Measurements from ENCODE around the gene ZCCHC7. TPM values are rescaled to one million over a fixed set of nuclear protein-coding genes. Genes with fewer than 3 reads are reported as not detected.

ZCCHC7 gene
- total RNA-seq, 4 donors from 2014 or later: 4.8 to 11.2 (median 6.9) TPM

- intact Hi-C loops (cut with DNase I; ENCODE audit: low total_unique reads) (no loop called here), in situ Hi-C loops (cut with MboI; ENCODE audit: low sequenced_read_pairs in 4 of 4) (loop anchor here in 1 of 4 donors (25.0 kb wide), 1 partner anchor 478 kb away; no protein-coding TSS in a partner anchor)
- Histone ChIP-seq H3K27ac (no peak overlapping the region), H3K27me3 (no peaks in the 10 kb centered on the region), H3K4me3 (no peak overlapping the region), H3K9me3 (no peaks in the 10 kb centered on the region), H3K36me3 (no peaks in the 10 kb centered on the region), H3K4me1 (no peaks in the 10 kb centered on the region)
- DNase-seq (no peak), ATAC-seq (no peak)
- TF ChIP-seq CTCF (IDR thresholded peaks at IDR 0.05 in 4 of 5, conservative IDR thresholded peaks at IDR 0.05 in 1 of 5) (no peak), POLR2A (IDR thresholded peaks at IDR 0.05) (no peak)
Measured at GRCh38 chr9:37364751-37365360, 244.5 kb downstream of the ZCCHC7 start.

- in situ Hi-C loops (cut with MboI; ENCODE audit: low sequenced_read_pairs in 4 of 4) (loop anchor here in 1 of 4 donors (25.0 kb wide), 1 partner anchor 482 kb away; no protein-coding TSS in a partner anchor), intact Hi-C loops (cut with DNase I; ENCODE audit: low total_unique reads) (no loop called here)
- H3K27ac ChIP-seq: no peak overlapping the region
- no peak for TF ChIP-seq POLR2A (IDR thresholded peaks at IDR 0.05)
- TF ChIP-seq CTCF (IDR thresholded peaks at IDR 0.05 in 4 of 5, conservative IDR thresholded peaks at IDR 0.05 in 1 of 5): no peak
- H3K4me1 ChIP-seq: no peaks in the 10 kb centered on the region
- H3K9me3 ChIP-seq: no peaks in the 10 kb centered on the region
- no peaks in the 10 kb centered on the region for H3K27me3 ChIP-seq
- ATAC-seq: no peak
- no peak for DNase-seq
- no peak overlapping the region for H3K4me3 ChIP-seq
- no peaks in the 10 kb centered on the region for H3K36me3 ChIP-seq
Measured at GRCh38 chr9:37369671-37370070, 249.3 kb downstream of the ZCCHC7 start.

GRCh38 chr9:37370282-37370681 lies 249.9 kb downstream of the ZCCHC7 start:
- no peak for DNase-seq
- H3K27ac ChIP-seq: no peak overlapping the region
- no peaks in the 10 kb centered on the region for H3K36me3 ChIP-seq
- no peaks in the 10 kb centered on the region for H3K9me3 ChIP-seq
- ATAC-seq: no peak
- TF ChIP-seq CTCF (IDR thresholded peaks at IDR 0.05 in 4 of 5, conservative IDR thresholded peaks at IDR 0.05 in 1 of 5) (no peak), POLR2A (IDR thresholded peaks at IDR 0.05) (no peak)
- no peak overlapping the region for H3K4me3 ChIP-seq
- intact Hi-C loops (cut with DNase I; ENCODE audit: low total_unique reads) (no loop called here), in situ Hi-C loops (cut with MboI; ENCODE audit: low sequenced_read_pairs in 4 of 4) (loop anchor here in 1 of 4 donors (25.0 kb wide), 1 partner anchor 483 kb away; no protein-coding TSS in a partner anchor)
- H3K27me3 ChIP-seq: no peaks in the 10 kb centered on the region
- no peaks in the 10 kb centered on the region for H3K4me1 ChIP-seq

GRCh38 chr9:37370968-37371563 lies 250.7 kb downstream of the ZCCHC7 start:
- H3K27me3 ChIP-seq: no peaks in the 10 kb centered on the region
- intact Hi-C loops (cut with DNase I; ENCODE audit: low total_unique reads) (no loop called here), in situ Hi-C loops (cut with MboI; ENCODE audit: low sequenced_read_pairs in 4 of 4) (loop anchor here in 1 of 4 donors (25.0 kb wide), 1 partner anchor 484 kb away; no protein-coding TSS in a partner anchor)
- DNase-seq (no peak), ATAC-seq (no peak)
- no peaks in the 10 kb centered on the region for H3K36me3 ChIP-seq
- no peak overlapping the region for H3K27ac ChIP-seq
- H3K9me3 ChIP-seq: no peaks in the 10 kb centered on the region
- H3K4me3 ChIP-seq: no peak overlapping the region
- TF ChIP-seq POLR2A (IDR thresholded peaks at IDR 0.05) (no peak), CTCF (IDR thresholded peaks at IDR 0.05 in 4 of 5, conservative IDR thresholded peaks at IDR 0.05 in 1 of 5) (no peak)
- H3K4me1 ChIP-seq: no peaks in the 10 kb centered on the region

Data from gastrocnemius medialis (tissue), 4 donors.